Hypothalamus (tissue), 51 donors: Measurements from ENCODE around the gene BCAS3.
A peak's percentile ranks its signal among the peaks of the same experiment; 100 is the strongest.

Source experiments
- DNase-seq, 51 donors: peaks; one replicate each; lab custom pipeline; 2025; lab: John Stamatoyannopoulos, UW

The BCAS3 gene

DNA sequence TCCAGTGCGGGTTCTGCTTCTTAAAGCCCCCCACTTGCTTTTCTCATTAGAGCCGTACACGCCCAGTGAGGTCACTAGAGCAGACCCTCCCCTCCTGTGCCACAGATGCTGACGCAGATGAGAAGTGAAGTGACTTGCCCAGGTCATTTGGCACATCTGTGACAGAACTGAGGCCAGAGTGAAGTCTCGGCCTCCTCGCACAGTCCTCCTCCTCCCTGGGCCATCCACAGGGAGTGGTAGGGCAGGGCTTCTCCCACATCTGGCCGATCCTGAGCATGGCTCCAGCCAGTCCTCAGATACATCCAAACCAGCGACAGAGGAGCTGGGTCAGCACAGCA is 706.7 kb downstream of the BCAS3 start:
- no peak for DNase-seq

- DNase-seq: no peak
Measured at GRCh38 chr17:61384692-61385576, 707.3 kb downstream of the BCAS3 start.

DNA sequence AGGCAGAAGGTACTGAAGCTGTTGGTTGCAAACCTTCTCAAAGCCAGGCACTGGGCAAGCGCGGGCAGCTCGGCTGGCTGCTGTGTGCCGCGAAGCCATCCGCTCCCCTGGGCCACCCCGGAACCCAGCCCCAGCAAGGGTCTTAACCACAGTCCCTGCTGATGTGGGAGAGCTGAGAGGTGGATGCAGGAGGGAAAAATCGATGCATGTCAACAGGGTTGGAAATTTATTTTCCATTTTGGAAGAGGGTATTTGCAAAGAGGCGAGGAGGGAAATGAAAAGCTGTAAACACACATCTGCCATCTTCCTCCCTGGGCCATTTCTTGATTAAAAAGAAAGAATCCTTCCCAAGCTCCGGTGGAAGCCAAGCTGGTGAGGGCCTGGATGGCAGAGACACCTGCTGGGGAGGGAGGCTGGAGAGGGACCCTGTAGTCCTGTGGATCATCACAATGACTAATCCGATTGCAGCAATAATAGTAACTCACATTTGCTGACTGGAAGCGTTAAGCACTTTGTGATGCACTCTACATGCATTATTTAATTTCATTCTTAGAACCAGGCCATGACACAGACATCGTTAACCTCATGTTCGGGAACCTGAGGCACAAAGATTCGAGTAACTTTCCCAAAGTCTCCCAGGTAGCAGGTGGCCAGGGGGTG is 708.1 kb downstream of the BCAS3 start:
- DNase-seq: no peak

DNA sequence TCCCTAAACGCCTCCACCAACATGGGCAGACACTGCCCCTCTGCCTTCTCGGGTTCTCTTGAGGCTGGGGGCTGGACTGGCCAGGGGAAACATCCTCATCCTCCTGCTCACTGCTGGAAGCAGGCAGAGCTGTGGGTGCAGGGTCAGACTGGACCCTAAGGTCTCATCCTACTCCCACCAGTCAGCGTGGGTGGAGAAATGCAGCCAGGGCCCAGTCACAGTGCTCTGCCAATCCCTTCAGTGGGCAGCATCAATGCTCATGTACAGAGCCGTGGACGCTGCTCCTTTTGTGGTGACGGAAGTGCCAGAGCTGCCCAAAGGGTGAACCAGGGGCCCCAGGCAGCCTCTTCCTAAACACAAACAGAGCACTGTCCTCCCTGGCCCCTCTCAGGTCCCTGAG is 708.6 kb downstream of the BCAS3 start:
- no peak for DNase-seq

DNA sequence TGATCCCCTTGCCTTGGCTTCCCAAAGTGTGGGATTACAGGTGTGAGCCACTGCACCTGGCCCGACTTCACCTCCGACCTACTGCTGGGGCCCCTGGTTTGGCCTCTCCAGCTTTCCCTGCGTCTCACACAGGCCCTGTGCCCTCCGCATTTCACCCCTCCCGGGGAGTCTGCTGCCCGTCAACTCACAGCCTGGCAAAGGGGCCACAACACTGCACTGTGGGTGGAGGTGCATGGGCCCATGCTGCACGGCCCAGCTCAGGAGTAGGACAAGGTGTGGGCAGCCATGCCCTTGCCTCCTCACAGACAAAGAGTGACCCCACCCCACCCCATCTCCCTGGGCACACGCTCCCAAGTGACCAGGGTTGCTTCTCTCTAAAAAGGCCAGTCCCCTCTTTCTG is 709.4 kb downstream of the BCAS3 start:
- no peak for DNase-seq

DNA sequence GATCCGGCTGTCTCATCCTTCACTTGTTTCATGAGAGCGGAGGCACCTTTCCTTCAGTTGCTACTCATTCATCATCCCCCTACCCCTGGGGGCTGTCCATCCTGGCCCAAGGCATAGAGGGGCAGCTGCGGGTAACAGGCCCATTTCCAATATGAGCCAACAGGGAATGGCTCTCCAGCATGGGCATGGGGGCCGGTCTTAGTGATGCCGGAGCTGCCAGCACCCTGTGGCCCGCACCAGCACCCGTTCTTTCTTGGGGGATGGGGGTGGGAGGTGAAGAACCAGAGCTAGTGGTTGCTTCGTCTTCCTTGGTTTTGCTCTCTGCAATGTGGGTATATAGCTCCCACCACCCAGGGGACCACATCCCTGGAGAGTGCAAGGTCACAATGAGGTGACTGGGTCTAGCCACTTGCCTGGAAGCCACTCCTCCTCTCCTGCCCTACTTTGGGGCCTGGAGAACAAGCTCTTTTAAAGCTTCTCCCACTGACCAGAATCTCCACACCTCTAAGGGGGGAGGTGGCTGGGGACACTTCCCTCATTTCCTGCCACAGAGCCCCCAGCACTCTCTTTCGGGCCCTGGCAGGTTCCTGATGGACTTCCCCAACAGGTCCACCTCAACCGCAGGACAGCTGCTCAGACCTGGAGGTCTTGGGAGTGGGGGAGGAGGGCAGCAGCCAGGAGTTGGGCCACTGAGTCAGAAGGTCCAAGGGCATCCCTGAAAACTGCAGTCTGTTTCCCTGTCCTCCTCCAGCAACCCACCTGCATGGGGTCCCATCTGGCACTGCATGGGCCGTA is 710.1 kb downstream of the BCAS3 start:
- no peak for DNase-seq

GRCh38 chr17:61388561-61389356 is 711.1 kb downstream of the BCAS3 start:
- no peak for DNase-seq

- peak in 13 of 51 donors; percentile 5 to 56 (median 18) for DNase-seq
Measured at GRCh38 chr17:61389670-61390478, 712.2 kb downstream of the BCAS3 start.

DNA sequence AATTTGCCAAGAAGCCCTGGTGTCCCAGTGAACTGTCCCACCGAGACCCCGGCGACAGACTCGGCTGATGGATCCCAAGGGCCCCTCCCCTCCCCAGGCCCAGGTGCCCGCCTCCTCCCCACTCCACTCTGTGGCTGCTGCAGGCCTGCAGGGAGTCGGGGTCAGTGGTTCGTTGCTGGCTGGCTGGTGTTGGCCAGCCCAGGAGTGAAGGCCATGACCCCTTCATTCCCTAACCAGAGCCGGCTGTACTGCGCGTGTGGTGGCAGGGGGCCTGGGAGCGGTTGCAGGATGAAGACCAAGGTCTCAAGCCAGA is 712.8 kb downstream of the BCAS3 start:
- no peak for DNase-seq

- no peak for DNase-seq
Measured at GRCh38 chr17:61391595-61392291, 714.1 kb downstream of the BCAS3 start.

DNA sequence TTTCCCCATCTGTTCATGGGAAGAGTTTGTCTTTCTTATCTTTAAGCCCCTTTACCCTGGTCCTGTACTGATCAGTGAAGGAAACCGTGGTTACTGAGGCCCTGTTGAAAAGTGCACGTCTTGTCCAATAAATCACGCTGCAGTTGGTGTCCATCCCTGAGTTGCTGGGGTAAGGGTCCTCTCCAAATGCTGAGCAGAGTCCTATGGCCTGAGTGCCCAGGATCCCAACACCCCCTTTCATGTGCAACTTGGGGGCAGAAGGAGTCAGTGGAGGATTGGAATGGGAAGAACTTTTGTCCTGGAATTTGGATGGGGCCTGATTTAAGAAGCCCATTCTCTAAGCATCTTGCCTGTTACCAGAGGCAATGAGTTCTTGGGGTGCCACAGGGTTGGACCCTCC is 715.0 kb downstream of the BCAS3 start:
- DNase-seq: no peak

DNA sequence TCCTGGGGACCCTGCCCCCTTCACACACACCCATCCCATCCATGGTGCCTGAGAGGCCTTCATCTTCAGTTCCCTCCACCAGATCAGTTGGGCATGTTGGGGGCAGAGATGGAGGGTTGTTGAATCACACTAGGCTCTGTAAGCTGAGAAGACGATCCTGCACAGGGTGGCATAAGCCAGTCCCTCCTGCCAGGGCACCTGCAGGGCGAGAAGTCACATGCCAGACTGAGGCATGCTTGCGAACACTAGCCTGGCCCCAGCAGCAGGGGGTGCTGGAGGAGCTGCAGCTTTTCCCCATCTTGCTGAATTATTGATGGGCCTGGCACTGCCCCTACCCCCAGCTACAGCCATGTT is 715.9 kb downstream of the BCAS3 start:
- no peak for DNase-seq

GRCh38 chr17:61393904-61394629 is 716.4 kb downstream of the BCAS3 start:
- no peak for DNase-seq

- no peak for DNase-seq
Measured at GRCh38 chr17:61394630-61395408, 717.2 kb downstream of the BCAS3 start.

- DNase-seq: no peak
Measured at GRCh38 chr17:61395409-61395982, 717.8 kb downstream of the BCAS3 start.

DNA sequence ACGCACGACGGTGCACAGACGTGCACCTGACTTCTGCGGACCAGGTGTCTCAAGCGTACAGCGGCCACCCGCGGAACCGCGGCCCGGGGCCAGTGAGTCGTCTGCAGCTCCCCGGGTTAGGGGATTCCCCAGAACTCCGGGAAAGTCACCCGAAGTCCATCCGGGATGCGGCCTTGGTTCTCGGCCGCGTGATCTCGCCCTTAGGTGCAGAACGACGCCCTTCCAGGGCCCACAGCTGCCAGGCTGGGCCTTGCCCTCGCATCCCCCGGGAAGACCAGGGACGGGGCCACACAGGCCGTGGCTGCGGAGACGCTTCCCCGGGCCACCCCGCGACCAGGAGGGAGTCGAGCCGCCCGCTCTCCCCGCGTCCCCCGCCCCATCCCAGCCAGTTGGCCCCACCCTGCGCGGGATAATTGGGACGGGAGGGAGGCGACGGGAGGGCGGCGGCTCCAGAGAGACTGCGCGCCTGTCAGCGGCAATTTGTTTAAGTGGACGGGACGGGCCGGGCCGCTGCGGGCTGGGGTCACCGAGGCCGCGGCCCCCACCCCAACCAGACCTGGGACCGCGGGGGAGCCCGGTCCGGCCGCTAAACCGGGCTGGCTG is 718.4 kb downstream of the BCAS3 start:
- DNase-seq: no peak

GRCh38 chr17:61396586-61397085 is 719.0 kb downstream of the BCAS3 start:
- no peak for DNase-seq
